Tibial artery (tissue), 4 donors: ENCODE data around the gene TTC34.

ENCODE experiments used
- DNase-seq, 2 donors: peaks; one replicate each; pipeline ENCODE4 v3.0.0-alpha.2; 2019
- H3K27ac ChIP-seq, 2 donors: fragments of 200-600 bp; sonication (generic) in 1 of 2; 1 replicate in 1 of 2; 2 replicates in 1 of 2; pipeline ENCODE4 v1.5.1; 2018 to 2019; ENCODE audit warnings: mild to moderate bottlenecking in 1 of 2
- H3K27me3 ChIP-seq, 2 donors: fragments of 200-600 bp; sonication (generic) in 1 of 2; one replicate each; pipeline versions ENCODE4 v1.5.1 to v1.6.0; 2016 to 2019
- H3K36me3 ChIP-seq, 3 donors: fragments of 200-600 bp; sonication (generic) in 2 of 3; one replicate each; pipeline ENCODE4 v1.5.1; 2016 to 2019; ENCODE audit warnings: mild to moderate bottlenecking in 2 of 3
- H3K4me1 ChIP-seq, 4 donors: fragments of 200-600 bp; sonication (generic) in 2 of 4; 1 replicate in 3 of 4; 2 replicates in 1 of 4; pipeline ENCODE4 v1.5.1; 2016 to 2019
- H3K4me3 ChIP-seq, 2 donors: fragments of 200-600 bp; sonication (generic) in 1 of 2; 1 replicate in 1 of 2; 2 replicates in 1 of 2; pipeline ENCODE4 v1.5.1; 2018 to 2019; ENCODE audit warnings: mild to moderate bottlenecking in 2 of 2
- H3K9me3 ChIP-seq, 3 donors: fragments of 200-600 bp; sonication (generic) in 1 of 3; one replicate each; pipeline ENCODE4 v1.5.1; 2016 to 2019
- CTCF ChIP-seq, 2 experiments: fragments of 200-600 bp in 1 of 2; fragments of 450-650 bp in 1 of 2; IDR thresholded peaks; one replicate each; pipeline ENCODE4 v1.5.1; 2017 to 2019; ENCODE audit warnings: antibody characterized with exemption in 2 of 2, mild to moderate bottlenecking in 1 of 2, moderate library complexity in 1 of 2
- intact Hi-C: fragments of 100-400 bp; cut with DNase I; formaldehyde crosslinking; loops from one replicate; pipeline ENCODE4 v1.15.0; 2023; ENCODE audit warnings: low total_unique reads

TTC34 gene

DNA sequence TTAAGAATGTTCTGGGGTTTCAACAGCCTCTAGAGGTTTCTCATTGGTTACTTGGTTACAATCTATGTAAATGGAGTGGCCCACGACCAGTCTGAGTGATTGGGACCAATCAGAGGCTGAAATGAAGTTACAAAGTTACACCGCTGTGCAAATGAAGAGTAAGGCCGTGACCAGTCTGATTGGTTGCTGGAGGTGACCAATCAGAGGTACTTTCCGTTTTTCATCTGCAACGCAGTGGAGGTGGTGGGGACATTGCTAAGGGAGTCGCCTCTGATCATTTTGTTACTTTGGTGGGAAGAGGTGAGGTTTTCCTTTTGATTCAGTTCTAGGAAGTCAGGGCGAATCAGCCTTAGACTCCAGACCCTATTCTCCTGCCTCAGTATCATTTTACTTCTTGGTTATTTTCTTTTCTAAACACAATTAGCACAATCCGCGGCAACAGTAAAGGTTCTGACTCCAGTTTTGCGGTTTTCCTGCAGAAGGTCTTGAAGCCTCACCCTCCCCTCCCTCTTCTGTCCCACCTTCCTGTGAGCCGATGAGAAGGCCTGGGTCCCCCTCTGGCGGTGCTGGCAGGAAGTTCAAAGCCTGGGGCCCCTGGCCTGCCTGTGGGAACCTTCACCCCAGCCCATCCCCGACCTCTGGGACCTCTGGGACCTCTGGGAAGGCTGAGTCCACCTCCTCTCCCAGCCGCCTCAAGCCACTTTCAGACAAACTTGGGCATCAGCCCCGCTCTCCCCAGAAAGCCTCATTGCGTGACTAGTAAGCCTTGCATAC is 38.7 kb upstream of the TTC34 start:
- no peak overlapping the region for H3K27ac ChIP-seq
- H3K4me1 ChIP-seq = no peaks in the 10 kb centered on the region
- peaks cover 0 to 10% (median 9%) of the 10 kb centered on the region in 3 donors for H3K9me3 ChIP-seq
- TF ChIP-seq CTCF (IDR thresholded peaks at IDR 0.05) = no peak
- DNase-seq = no peak
- no peak overlapping the region for H3K4me3 ChIP-seq
- no peaks in the 10 kb centered on the region for H3K36me3 ChIP-seq
- peaks cover 0 to 10% of the 10 kb centered on the region in 2 donors for H3K27me3 ChIP-seq
- intact Hi-C loops = no loop called here

- no peak for TF ChIP-seq CTCF (IDR thresholded peaks at IDR 0.05)
- Histone ChIP-seq H3K9me3 (no peaks in the 10 kb centered on the region), H3K4me1 (no peaks in the 10 kb centered on the region), H3K27me3 (peaks cover 0 to 22% of the 10 kb centered on the region in 2 donors), H3K4me3 (no peak overlapping the region), H3K27ac (no peak overlapping the region), H3K36me3 (no peaks in the 10 kb centered on the region)
- no peak for DNase-seq
- intact Hi-C loops = no loop called here
Observed at GRCh38 chr1:2837823-2838222, 36.3 kb upstream of the TTC34 start.

- H3K4me1 ChIP-seq = no peaks in the 10 kb centered on the region
- no peak overlapping the region for H3K4me3 ChIP-seq
- peaks cover 0 to 27% of the 10 kb centered on the region in 2 donors for H3K27me3 ChIP-seq
- H3K9me3 ChIP-seq = no peaks in the 10 kb centered on the region
- intact Hi-C loops = no loop called here
- no peak overlapping the region for H3K27ac ChIP-seq
- H3K36me3 ChIP-seq = no peaks in the 10 kb centered on the region
- no peak for TF ChIP-seq CTCF (IDR thresholded peaks at IDR 0.05)
- DNase-seq = no peak
Observed at GRCh38 chr1:2837316-2837715, 35.8 kb upstream of the TTC34 start.

DNA sequence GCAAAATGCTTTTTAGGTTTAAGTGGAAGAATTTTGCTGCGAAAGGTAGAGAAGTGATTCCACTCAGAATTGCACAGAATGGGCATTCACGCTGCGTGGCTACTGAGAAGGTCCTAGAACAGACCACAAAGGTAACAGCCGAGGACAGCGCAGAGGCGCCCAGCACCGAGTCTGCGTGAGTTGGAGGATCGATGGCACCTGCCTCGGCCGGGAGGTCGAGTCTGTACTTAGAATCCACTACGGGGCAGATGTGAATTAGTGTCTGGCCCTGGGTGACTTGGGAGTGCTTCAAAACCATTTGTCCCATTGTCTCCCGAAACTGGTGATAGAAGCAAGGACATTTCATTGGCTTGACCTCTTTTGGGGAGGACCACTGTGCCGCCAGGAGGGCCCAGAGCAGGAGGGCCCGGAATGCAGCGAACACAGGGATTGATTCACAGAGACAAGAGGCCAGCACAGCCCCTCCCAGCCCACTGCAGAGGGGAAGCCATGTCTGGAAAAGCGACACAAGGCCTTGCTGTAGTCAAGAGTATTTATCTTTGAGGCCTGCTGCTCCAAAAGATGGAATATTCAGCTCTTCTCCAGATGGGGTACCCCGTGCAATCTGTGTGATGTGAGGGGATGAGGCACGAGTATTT is 35.0 kb upstream of the TTC34 start:
- Histone ChIP-seq H3K9me3 (no peaks in the 10 kb centered on the region), H3K4me1 (no peaks in the 10 kb centered on the region), H3K4me3 (no peak overlapping the region), H3K36me3 (no peaks in the 10 kb centered on the region), H3K27ac (no peak overlapping the region), H3K27me3 (peaks cover 0 to 35% of the 10 kb centered on the region in 2 donors)
- no peak for DNase-seq
- intact Hi-C loops = no loop called here
- no peak for TF ChIP-seq CTCF (IDR thresholded peaks at IDR 0.05)

- Histone ChIP-seq H3K27ac (no peak overlapping the region), H3K4me1 (no peaks in the 10 kb centered on the region), H3K27me3 (peaks cover 0 to 42% of the 10 kb centered on the region in 2 donors), H3K36me3 (no peaks in the 10 kb centered on the region), H3K9me3 (no peaks in the 10 kb centered on the region), H3K4me3 (no peak overlapping the region)
- DNase-seq = no peak
- TF ChIP-seq CTCF (IDR thresholded peaks at IDR 0.05) = no peak
- intact Hi-C loops = no loop called here
Observed at GRCh38 chr1:2835650-2836159, 34.2 kb upstream of the TTC34 start.
